Esophagus squamous epithelium (tissue), 5 donors: Measurements from ENCODE around the gene TDRD10. TPM values are rescaled to one million over a fixed set of nuclear protein-coding genes. Genes with fewer than 3 reads are reported as not detected.

Source experiments
- DNase-seq: peaks from one replicate; lab custom pipeline; 2025; lab: John Stamatoyannopoulos, UW
- H3K27ac ChIP-seq, 4 donors: fragments of 200-600 bp; sonication (generic); one replicate each; pipeline ENCODE4 v1.5.1; 2016 to 2019; ENCODE audit warnings: mild to moderate bottlenecking in 1 of 4
- H3K27me3 ChIP-seq, 4 donors: fragments of 200-600 bp; sonication (generic); 1 replicate in 3 of 4; 2 replicates in 1 of 4; pipeline versions ENCODE4 v1.5.1 to v1.6.0; 2017 to 2021; ENCODE audit warnings: antibody characterized with exemption in 1 of 4
- H3K36me3 ChIP-seq, 3 donors: fragments of 200-600 bp; sonication (generic); one replicate each; pipeline ENCODE4 v1.5.1; 2016 to 2019
- H3K4me1 ChIP-seq, 3 donors: fragments of 200-600 bp; sonication (generic); one replicate each; pipeline ENCODE4 v1.5.1; 2017 to 2019
- H3K4me3 ChIP-seq, 4 donors: fragments of 200-600 bp; sonication (generic); 1 replicate in 3 of 4; 2 replicates in 1 of 4; pipeline ENCODE4 v1.5.1; 2016 to 2019; ENCODE audit warnings: mild to moderate bottlenecking in 2 of 4, moderate library complexity in 1 of 4
- H3K9me3 ChIP-seq, 3 donors: fragments of 200-600 bp; sonication (generic); one replicate each; pipeline ENCODE4 v1.5.1; 2016 to 2019
- CTCF ChIP-seq, 6 experiments: fragments of 450-650 bp in 4 of 6; fragments of 200-600 bp in 2 of 6; sonication (generic) in 2 of 6; IDR thresholded peaks; one replicate each; pipeline ENCODE4 v1.5.1; 2016 to 2019; ENCODE audit warnings: antibody characterized with exemption in 6 of 6, mild to moderate bottlenecking in 4 of 6, moderate library complexity in 4 of 6
- POLR2A ChIP-seq, 4 donors: fragments of 450-650 bp; IDR thresholded peaks; one replicate each; pipeline ENCODE4 v1.6.1; 2017; ENCODE audit warnings: antibody characterized with exemption in 4 of 4, mild to moderate bottlenecking in 4 of 4, moderate library complexity in 3 of 4
- WGBS, 2 donors: methylation state at CpG; one replicate each; pipeline ENCODE4 v1.1.5; 2018; 5-methylcytosine and 5-hydroxymethylcytosine counted together
- intact Hi-C: fragments of 100-400 bp; cut with DNase I; formaldehyde crosslinking; loops from one replicate; pipeline ENCODE4 v1.15.0; 2022
- total RNA-seq, 4 donors: library from RNA; depleted of rRNA; stranded (reverse); fragments of >200 nt; gene quantifications; one replicate each; pipeline ENCODE4 v1.1.0, GENCODE V29; 2016
- donor health status: DM: yes; HTN: yes; CAD: no.

The TDRD10 gene
- total RNA-seq, 4 donors from 2014 or later = 0.26 to 2.7 TPM; not detected in 2

DNA sequence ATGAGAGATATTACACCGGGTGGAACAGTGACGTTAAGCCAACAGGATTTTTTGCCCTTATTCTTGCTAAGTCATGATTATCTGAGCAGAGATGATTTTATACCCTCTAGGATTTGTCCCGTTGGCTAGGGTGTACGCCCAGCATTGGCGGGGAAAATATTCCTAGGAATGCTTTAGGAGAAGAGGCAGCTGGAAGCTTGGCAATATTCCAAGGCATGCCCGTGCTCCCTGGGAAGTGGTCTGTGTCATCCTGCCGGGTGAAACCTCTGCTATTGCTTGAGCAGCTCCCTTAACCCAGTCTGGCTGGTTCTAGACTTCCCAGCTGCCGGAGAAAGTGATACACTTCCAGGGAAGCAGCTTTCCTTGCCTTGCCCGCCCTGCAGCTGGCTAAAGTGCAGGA, 81.8 kb downstream of the TDRD10 start:
- intact Hi-C loops = no loop called here
- DNase-seq = no peak
- H3K4me1 ChIP-seq = peaks cover 0 to 7% (median 0%) of the 10 kb centered on the region in 3 donors
- H3K27me3 ChIP-seq = no peaks in the 10 kb centered on the region
- TF ChIP-seq POLR2A (IDR thresholded peaks at IDR 0.05) (no peak), CTCF (IDR thresholded peaks at IDR 0.05) (no peak)
- no peak overlapping the region for H3K4me3 ChIP-seq
- 45 to 59% methylated on average over 7 to 8 of the region's 9 CpGs for WGBS, 2 donors
- H3K9me3 ChIP-seq = no peaks in the 10 kb centered on the region
- H3K36me3 ChIP-seq = peaks cover 59 to 100% (median 80%) of the 10 kb centered on the region in 3 donors
- no peak overlapping the region for H3K27ac ChIP-seq

DNA sequence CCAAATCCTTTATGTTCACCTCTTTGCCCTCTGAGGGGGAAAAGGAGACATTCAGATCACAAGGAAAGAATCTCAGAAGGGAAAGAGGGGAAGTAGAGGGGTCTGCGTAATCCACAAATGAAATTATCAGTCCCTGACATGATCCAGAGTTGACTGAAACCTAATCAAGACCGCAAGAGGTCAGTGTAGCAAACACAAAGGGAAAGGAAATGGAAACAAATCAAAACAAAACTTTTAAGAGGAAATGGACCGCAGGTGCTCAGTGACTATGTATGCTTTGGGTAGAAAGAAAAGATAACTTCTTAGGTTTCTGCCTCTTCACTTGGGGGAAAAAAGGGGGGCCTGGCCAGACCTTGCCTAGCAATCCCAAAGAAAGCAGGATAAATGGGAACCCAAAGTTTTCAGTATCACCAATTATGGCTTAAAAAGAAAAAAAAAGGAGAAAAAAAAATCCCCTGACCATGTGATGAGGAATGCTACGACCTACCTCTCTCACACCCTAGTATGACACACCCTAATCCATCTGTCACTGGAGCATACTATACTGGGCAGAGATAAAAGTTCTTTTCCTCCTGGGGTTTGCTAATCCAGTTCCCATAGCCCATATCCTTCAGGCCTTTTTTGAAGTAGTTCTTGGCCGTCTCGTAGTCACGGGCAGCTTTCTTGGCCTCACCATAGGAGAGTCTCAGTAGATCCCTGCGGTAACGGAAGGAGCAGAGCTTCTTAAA, 82.4 kb downstream of the TDRD10 start:
- intact Hi-C loops = no loop called here
- WGBS, 2 donors = 60 to 76% methylated on average over 7 to 9 of the region's 9 CpGs
- peaks cover 66 to 100% (median 87%) of the 10 kb centered on the region in 3 donors for H3K36me3 ChIP-seq

DNA sequence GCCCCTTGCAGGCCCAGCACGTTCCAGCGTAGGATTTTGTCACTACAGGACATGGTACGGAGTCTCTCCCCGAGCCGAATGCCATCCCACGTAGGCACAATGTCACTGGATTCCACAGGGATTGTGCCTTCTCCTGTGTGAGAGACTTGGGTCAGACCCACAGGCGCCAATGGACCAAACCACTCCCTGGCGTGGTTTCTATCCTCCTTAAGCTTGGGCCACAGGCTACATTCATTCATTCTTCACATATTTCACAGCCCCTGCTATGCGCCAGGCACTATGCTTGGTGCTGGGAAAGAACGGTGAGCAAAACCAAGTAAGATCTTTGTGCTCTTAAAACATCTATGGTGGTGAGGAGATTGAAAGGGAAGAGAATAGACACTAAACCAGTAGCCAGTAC, 84.2 kb downstream of the TDRD10 start:
- DNase-seq = no peak
- Histone ChIP-seq H3K36me3 (peaks cover 77 to 100% (median 90%) of the 10 kb centered on the region in 3 donors), H3K27me3 (no peaks in the 10 kb centered on the region), H3K9me3 (no peaks in the 10 kb centered on the region), H3K27ac (no peak overlapping the region), H3K4me1 (peaks cover 0 to 7% (median 0%) of the 10 kb centered on the region in 3 donors), H3K4me3 (no peak overlapping the region)
- TF ChIP-seq POLR2A (IDR thresholded peaks at IDR 0.05) (no peak), CTCF (IDR thresholded peaks at IDR 0.05) (no peak)
- intact Hi-C loops = no loop called here
- WGBS, 2 donors = 91 to 98% methylated on average over 6 to 8 of the region's 10 CpGs

More for the DNA sequence above, 82.4 kb downstream of the TDRD10 start:
- Histone ChIP-seq H3K27me3 (no peaks in the 10 kb centered on the region), H3K4me1 (peaks cover 0 to 7% (median 0%) of the 10 kb centered on the region in 3 donors), H3K9me3 (no peaks in the 10 kb centered on the region), H3K27ac (no peak overlapping the region), H3K4me3 (no peak overlapping the region)
- TF ChIP-seq CTCF (IDR thresholded peaks at IDR 0.05) (no peak), POLR2A (IDR thresholded peaks at IDR 0.05) (no peak)
- no peak for DNase-seq

GRCh38 chr1:154586641-154587040, 84.6 kb downstream of the TDRD10 start:
- intact Hi-C loops = no loop called here
- H3K4me3 ChIP-seq = no peak overlapping the region
- TF ChIP-seq POLR2A (IDR thresholded peaks at IDR 0.05) = no peak
- no peak for TF ChIP-seq CTCF (IDR thresholded peaks at IDR 0.05)

DNA sequence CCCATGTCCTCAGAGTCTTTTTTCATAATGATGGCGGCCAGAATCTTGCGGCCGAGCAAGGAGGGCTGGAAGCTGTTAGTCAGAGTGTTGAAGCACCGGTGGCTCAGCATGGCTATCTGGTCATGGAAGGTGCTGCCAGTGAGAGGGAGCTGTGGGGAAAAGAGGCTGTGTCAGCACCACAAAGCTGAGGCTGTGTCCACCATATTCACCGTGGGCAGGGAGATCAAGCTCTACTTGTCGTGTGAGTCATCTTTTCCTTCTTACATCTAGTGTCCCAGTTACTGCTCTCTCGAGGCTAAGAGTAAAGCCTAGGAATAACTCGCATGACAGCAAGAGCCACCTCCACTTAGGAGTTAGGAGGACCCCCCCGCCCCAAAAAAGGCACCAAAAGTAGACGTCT, 87.8 kb downstream of the TDRD10 start:
- Histone ChIP-seq H3K27me3 (no peaks in the 10 kb centered on the region), H3K36me3 (peaks cover 56 to 100% (median 59%) of the 10 kb centered on the region in 3 donors), H3K4me1 (no peaks in the 10 kb centered on the region), H3K27ac (no peak overlapping the region), H3K9me3 (no peaks in the 10 kb centered on the region), H3K4me3 (no peak overlapping the region)
- 50 to 85% methylated on average over 2 to 7 of the region's 10 CpGs for WGBS, 2 donors
- DNase-seq = no peak
- intact Hi-C loops = no loop called here
- TF ChIP-seq POLR2A (IDR thresholded peaks at IDR 0.05) (no peak), CTCF (IDR thresholded peaks at IDR 0.05) (no peak)

More at GRCh38 chr1:154586641-154587040, 84.6 kb downstream of the TDRD10 start:
- Histone ChIP-seq H3K36me3 (peaks cover 78 to 100% (median 86%) of the 10 kb centered on the region in 3 donors), H3K9me3 (no peaks in the 10 kb centered on the region), H3K4me1 (peaks cover 0 to 7% (median 0%) of the 10 kb centered on the region in 3 donors), H3K27ac (no peak overlapping the region), H3K27me3 (no peaks in the 10 kb centered on the region)
- 82 to 92% methylated on average over 6 of the region's 6 CpGs for WGBS, 2 donors
- DNase-seq = no peak
